Measurements from ENCODE around the gene CAND1.
A peak's percentile ranks its signal among the peaks of the same experiment; 100 is the strongest.

CAND1 gene

GRCh38 chr12:67239061-67239460 is 30.1 kb upstream of the CAND1 start:
- ATAC-seq (ENCODE audit: low read depth): no peak
- no peaks in the 10 kb centered on the region for H3K9me3 ChIP-seq (ENCODE audit: severe bottlenecking)
- H3K27me3 ChIP-seq (ENCODE audit: insufficient read depth, poor library complexity, severe bottlenecking): no peaks in the 10 kb centered on the region
- no peaks in the 10 kb centered on the region for H3K36me3 ChIP-seq (ENCODE audit: low read depth)
- H3K4me3 ChIP-seq (ENCODE audit: severe bottlenecking): no peak overlapping the region
- H3K27ac ChIP-seq (ENCODE audit: poor library complexity, severe bottlenecking): no peak overlapping the region
- no peak for DNase-seq (ENCODE audit: low spot score)
- no peak for TF ChIP-seq CTCF (IDR thresholded peaks at IDR 0.05; ENCODE audit: poor library complexity, severe bottlenecking)
- no peaks in the 10 kb centered on the region for H3K4me1 ChIP-seq (ENCODE audit: insufficient read depth, poor library complexity, severe bottlenecking)

- H3K27ac ChIP-seq (ENCODE audit: poor library complexity, severe bottlenecking): no peak overlapping the region
- H3K4me3 ChIP-seq (ENCODE audit: severe bottlenecking): no peak overlapping the region
- no peaks in the 10 kb centered on the region for H3K9me3 ChIP-seq (ENCODE audit: severe bottlenecking)
- H3K36me3 ChIP-seq (ENCODE audit: low read depth): no peaks in the 10 kb centered on the region
- H3K27me3 ChIP-seq (ENCODE audit: insufficient read depth, poor library complexity, severe bottlenecking): no peaks in the 10 kb centered on the region
- TF ChIP-seq CTCF (IDR thresholded peaks at IDR 0.05; ENCODE audit: poor library complexity, severe bottlenecking): no peak
- no peaks in the 10 kb centered on the region for H3K4me1 ChIP-seq (ENCODE audit: insufficient read depth, poor library complexity, severe bottlenecking)
- no peak for DNase-seq (ENCODE audit: low spot score)
- 0 out of 3 replicates have a peak, but pooled peaks have one; percentile 52 for ATAC-seq (ENCODE audit: low read depth)
Observed at GRCh38 chr12:67241482-67241881, 27.7 kb upstream of the CAND1 start.

GRCh38 chr12:67243260-67243659 is 25.9 kb upstream of the CAND1 start:
- no peak for TF ChIP-seq CTCF (IDR thresholded peaks at IDR 0.05; ENCODE audit: poor library complexity, severe bottlenecking)

GRCh38 chr12:67245571-67245970 is 23.6 kb upstream of the CAND1 start:
- Histone ChIP-seq H3K36me3 (ENCODE audit: low read depth) (no peaks in the 10 kb centered on the region), H3K4me3 (ENCODE audit: severe bottlenecking) (no peak overlapping the region), H3K9me3 (ENCODE audit: severe bottlenecking) (no peaks in the 10 kb centered on the region), H3K27ac (ENCODE audit: poor library complexity, severe bottlenecking) (no peak overlapping the region), H3K4me1 (ENCODE audit: insufficient read depth, poor library complexity, severe bottlenecking) (no peaks in the 10 kb centered on the region), H3K27me3 (ENCODE audit: insufficient read depth, poor library complexity, severe bottlenecking) (no peaks in the 10 kb centered on the region)
- ATAC-seq (ENCODE audit: low read depth): no peak
- TF ChIP-seq CTCF (IDR thresholded peaks at IDR 0.05; ENCODE audit: poor library complexity, severe bottlenecking): no peak
- DNase-seq (ENCODE audit: low spot score): no peak

More at GRCh38 chr12:67243260-67243659, 25.9 kb upstream of the CAND1 start:
- no peaks in the 10 kb centered on the region for H3K9me3 ChIP-seq (ENCODE audit: severe bottlenecking)
- H3K4me1 ChIP-seq (ENCODE audit: insufficient read depth, poor library complexity, severe bottlenecking): no peaks in the 10 kb centered on the region
- no peak overlapping the region for H3K4me3 ChIP-seq (ENCODE audit: severe bottlenecking)
- H3K36me3 ChIP-seq (ENCODE audit: low read depth): no peaks in the 10 kb centered on the region
- ATAC-seq (ENCODE audit: low read depth): no peak
- DNase-seq (ENCODE audit: low spot score): no peak
- H3K27me3 ChIP-seq (ENCODE audit: insufficient read depth, poor library complexity, severe bottlenecking): no peaks in the 10 kb centered on the region
- no peak overlapping the region for H3K27ac ChIP-seq (ENCODE audit: poor library complexity, severe bottlenecking)

GRCh38 chr12:67251012-67251411 is 18.1 kb upstream of the CAND1 start:
- Histone ChIP-seq H3K27me3 (ENCODE audit: insufficient read depth, poor library complexity, severe bottlenecking) (no peaks in the 10 kb centered on the region), H3K36me3 (ENCODE audit: low read depth) (no peaks in the 10 kb centered on the region), H3K4me3 (ENCODE audit: severe bottlenecking) (no peak overlapping the region), H3K9me3 (ENCODE audit: severe bottlenecking) (no peaks in the 10 kb centered on the region), H3K4me1 (ENCODE audit: insufficient read depth, poor library complexity, severe bottlenecking) (no peaks in the 10 kb centered on the region), H3K27ac (ENCODE audit: poor library complexity, severe bottlenecking) (no peak overlapping the region)
- no peak for ATAC-seq (ENCODE audit: low read depth)
- TF ChIP-seq CTCF (IDR thresholded peaks at IDR 0.05; ENCODE audit: poor library complexity, severe bottlenecking): no peak
- no peak for DNase-seq (ENCODE audit: low spot score)

Measured in RWPE2 (cell line).